ENCODE results near the gene ADCY7. TPM values are rescaled to one million over a fixed set of nuclear protein-coding genes. Genes with fewer than 3 reads are reported as not detected.

ADCY7 gene
- total and polyA plus RNA-seq, 2 of the 4 experiments (the other 2 are of a cell fraction) = 15.2 to 17.1 TPM

- TF ChIP-seq ELK1 (IDR thresholded peaks at IDR 0.05; ENCODE audit: borderline replicate concordance, low read depth, low read length) = no peak
Measured at GRCh38 chr16:50302472-50303005, 36.2 kb downstream of the ADCY7 start (continued).

- H3K36me3 ChIP-seq (ENCODE audit: control insufficient read depth, insufficient read depth, low read length) = no peaks in the 10 kb centered on the region
- TF ChIP-seq CEBPB (IDR thresholded peaks at IDR 0.05; ENCODE audit: low read depth, low read length) (no peak), FOS (IDR thresholded peaks at IDR 0.05; ENCODE audit: low read depth, low read length) (no peak), MAFK (IDR thresholded peaks at IDR 0.05; ENCODE audit: low read depth, low read length) (no peak), MXI1 (IDR thresholded peaks at IDR 0.05; ENCODE audit: borderline replicate concordance, low read depth, low read length) (no peak), SMC3 (IDR thresholded peaks at IDR 0.05; ENCODE audit: low read depth, low read length) (no peak), ELK1 (IDR thresholded peaks at IDR 0.05; ENCODE audit: borderline replicate concordance, low read depth, low read length) (no peak), RAD21 (IDR thresholded peaks at IDR 0.05; ENCODE audit: low read length) (no peak), RFX5 (IDR thresholded peaks at IDR 0.05; ENCODE audit: low read depth, low read length) (no peak), MAZ (IDR thresholded peaks at IDR 0.05; ENCODE audit: borderline replicate concordance, low read depth, low read length) (no peak), USF2 (IDR thresholded peaks at IDR 0.05; ENCODE audit: low read depth, low read length) (no peak), CHD1 (IDR thresholded peaks at IDR 0.05; ENCODE audit: low read depth, low read length) (no peak), POLR2A (IDR thresholded peaks at IDR 0.05; ENCODE audit: low read depth, low read length) (no peak)
Measured at GRCh38 chr16:50303041-50303604, 36.8 kb downstream of the ADCY7 start.

More at GRCh38 chr16:50303041-50303604, 36.8 kb downstream of the ADCY7 start:
- Histone ChIP-seq H3K18ac (ENCODE audit: low read depth, low read length) (peak overlapping the region; percentile 63), H3K4me3 (ENCODE audit: insufficient read depth, low read depth, low read length) (no peak overlapping the region), H4K91ac (ENCODE audit: insufficient read depth, low read depth, low read length) (peak overlapping the region; percentile 94), H3K4ac (ENCODE audit: low read depth, low read length) (peak overlapping the region; percentile 73), H3K27ac (ENCODE audit: insufficient read depth, low read length) (peak overlapping the region; percentile 63), H3K14ac (replicated peaks; ENCODE audit: low read depth, low read length) (peak overlapping the region; percentile 83; the same call in 1 of the 2 replicates), H3K9me3 (ENCODE audit: control insufficient read depth, insufficient read depth, low read length) (no peaks in the 10 kb centered on the region), H3K9ac (ENCODE audit: low read depth, low read length) (no peak overlapping the region), H2AK5ac (ENCODE audit: low read depth, low read length) (peak overlapping the region; percentile 85), H2AK9ac (replicated peaks; ENCODE audit: low read depth, low read length, poor library complexity) (peak overlapping the region; percentile 90), H3K4me2 (ENCODE audit: low read depth, low read length) (no peak overlapping the region), H3K23ac (ENCODE audit: low read depth, low read length) (peak overlapping the region; percentile 64; the same call in 1 of the 2 replicates), H2BK15ac (ENCODE audit: low read depth, low read length) (peak overlapping the region; percentile 50; the same call in 1 of the 3 replicates), H3K56ac (ENCODE audit: extremely low read depth, insufficient read depth, low read length) (peak overlapping the region; percentile 49; the same call in 1 of the 2 replicates), H2BK5ac (ENCODE audit: low read depth, low read length, poor library complexity, severe bottlenecking) (peak overlapping the region; percentile 96), H2BK120ac (ENCODE audit: low read depth, low read length) (peak overlapping the region; percentile 94), H3K4me1 (ENCODE audit: control insufficient read depth, insufficient read depth, low read length) (peaks cover 46% of the 10 kb centered on the region), H4K8ac (ENCODE audit: low read depth in 2 of 2, low read length in 2 of 2) (peak overlapping the region; percentile 38 to 91; a peak in 3 of 4 replicates), H3K9me1 (ENCODE audit: insufficient read depth, low read length) (peaks cover 31% of the 10 kb centered on the region), H2AFZ (replicated peaks; ENCODE audit: low read length, poor library complexity) (peak overlapping the region; percentile 25), H3K79me1 (ENCODE audit: low read depth in 1 of 2, low read length in 2 of 2) (peaks cover 0 to 16% of the 10 kb centered on the region in 2 experiments; a peak in 1 of 4 replicates), H2BK20ac (ENCODE audit: low read depth, low read length) (peak overlapping the region; percentile 71), H4K5ac (ENCODE audit: low read depth, low read length) (peak overlapping the region; percentile 4; the same call in 1 of the 2 replicates), H3K27me3 (ENCODE audit: control insufficient read depth, insufficient read depth, low read length) (no peaks in the 10 kb centered on the region), H4K20me1 (ENCODE audit: insufficient read depth, low read length) (no peaks in the 10 kb centered on the region)
- dilution Hi-C loops (cut with HindIII; ENCODE audit: low sequenced_read_pairs, unreplicated experiment) = no loop called here
- ChIA-PET POLR2A (ENCODE audit: unreplicated experiment) (no interaction called here), CTCF (no interaction called here)
- no TSS peak for BruUV-seq (replicated peaks)
- in situ Hi-C loops (cut with MboI; ENCODE audit: low sequenced_read_pairs) = no loop called here
- DNase-seq (peak; percentile 57), ATAC-seq (ENCODE audit: low read depth) (no peak)
- intact Hi-C loops (cut with micrococcal nuclease) = loop anchor here (5.0 kb wide), 3 partner anchors 36 to 236 kb away; partner anchors contain the start of genes ADCY7 and HEATR3
- WGBS, 2 experiments (ENCODE audit: extremely low coverage in 2 of 2, insufficient read length in 1 of 2) = no CpG with 5 or more reads among the region's 11 CpGs

Data from IMR-90 (cell line).